K562 (cell line): ENCODE measurements around the gene JADE2. TPM values are rescaled to one million over a fixed set of nuclear protein-coding genes. Genes with fewer than 3 reads are reported as not detected.
A peak's percentile ranks its signal among the peaks of the same experiment; 100 is the strongest.

Source experiments
- CTBP1 ChIP-seq: fragments of 450-650 bp; IDR thresholded peaks from 2 replicates; pipeline ENCODE4 v1.6.1; 2016; ENCODE audit warnings: borderline replicate concordance
- HDAC1 ChIP-seq, 2 experiments: fragments of 450-650 bp; IDR thresholded peaks; 2 replicates each; pipeline ENCODE4 v1.6.1; 2016 to 2017; ENCODE audit warnings: inconsistent platforms in 1 of 2, mild to moderate bottlenecking in 1 of 2, moderate library complexity in 1 of 2
- PCBP2 ChIP-seq: fragments of 200-400 bp; formaldehyde crosslinking; IDR thresholded peaks from 2 replicates; pipeline ENCODE4 v1.6.1; 2018; ENCODE audit warnings: low read length, low read depth, mild to moderate bottlenecking, moderate library complexity; ENCODE audit not compliant: poor library complexity, severe bottlenecking
- RAD51 ChIP-seq: fragments of 450-650 bp; IDR thresholded peaks from 2 replicates; pipeline ENCODE4 v1.7.1; 2016; ENCODE audit warnings: low read depth, mild to moderate bottlenecking, borderline replicate concordance
- SAFB2 ChIP-seq: fragments of 200-400 bp; formaldehyde crosslinking; IDR thresholded peaks from 2 replicates; pipeline ENCODE4 v1.6.1; 2018; ENCODE audit warnings: borderline replicate concordance, low read length, low read depth, moderate library complexity; ENCODE audit not compliant: severe bottlenecking
- TEAD4 ChIP-seq, 2 experiments: sonication (generic) in 1 of 2; formaldehyde crosslinking in 1 of 2; IDR thresholded peaks; 2 replicates each; pipeline versions ENCODE4 v1.6.1 to v1.8.0; 2012 to 2022; ENCODE audit warnings: borderline replicate concordance in 1 of 2, inconsistent platforms in 1 of 2, low read length in 1 of 2, mild to moderate bottlenecking in 1 of 2, missing genetic modification reagents in 1 of 2
- ZBED1 ChIP-seq: IDR thresholded peaks from 2 replicates; pipeline ENCODE4 v1.6.1; 2014
- ZKSCAN8 ChIP-seq: fragments of 200-800 bp; sonication (Bioruptor generic); IDR thresholded peaks from 2 replicates; pipeline ENCODE4 v1.6.1; 2016; ENCODE audit warnings: missing genetic modification characterization, missing compliant biosample characterization
- ZNF384 ChIP-seq: IDR thresholded peaks from 2 replicates; pipeline ENCODE4 v1.6.1; 2012; ENCODE audit warnings: low read depth, low read length, improper control_type of control experiment
- polyA plus RNA-seq, 8 experiments: library from polyadenylated mRNA; depleted of rRNA in 4 of 8; stranded (reverse) in 5 of 8; unstranded in 3 of 8; fragments of >200 nt; fragmentation: Nextera tagmentation in 2 of 8; fragmentation: Illumina TruSeq in 1 of 8; extraction: Ambion mirVana in 2 of 8; extraction: Trizol in 1 of 8; gene quantifications; 2 replicates each; pipeline versions ENCODE4 v1.2.1 to v1.2.3, GENCODE V29; 2011 to 2014; ENCODE audit warnings: inconsistent platforms in 1 of 8, missing spikeins in 1 of 8
- total RNA-seq, 7 experiments: library from RNA; depleted of rRNA in 6 of 7; stranded (reverse); fragments of >200 nt in 6 of 7; fragmentation: Illumina TruSeq in 2 of 7; extraction: Trizol in 2 of 7; gene quantifications; 2 replicates each; pipeline versions ENCODE4 v1.2.1 to v1.2.3, GENCODE V29; 2011 to 2021; ENCODE audit warnings: low replicate concordance in 1 of 7
- TF ChIP-seq, protein P1 (sequence below): fragments of 250-450 bp; sonication (Bioruptor Pico); IDR thresholded peaks from 2 replicates; pipeline ENCODE4 v1.5.0; 2020; ENCODE audit warnings: mild to moderate bottlenecking
- TF ChIP-seq, protein P2 (sequence below): fragments of 450-650 bp; IDR thresholded peaks from 2 replicates; pipeline ENCODE4 v1.6.1; 2016; ENCODE audit warnings: borderline replicate concordance
- TF ChIP-seq, protein P3 (sequence below), 2 experiments: fragments of 450-650 bp in 1 of 2; sonication (generic) in 1 of 2; formaldehyde crosslinking; conservative IDR thresholded peaks; 2 replicates each; pipeline versions ENCODE4 v1.4.0 to v1.8.1; 2020 to 2022; ENCODE audit warnings: mild to moderate bottlenecking in 1 of 2, missing genetic modification reagents in 1 of 2
- TF ChIP-seq, protein P4 (sequence below): IDR thresholded peaks from 2 replicates; pipeline ENCODE4 v1.6.1; 2011; ENCODE audit not compliant: insufficient read length; ENCODE audit errors: extremely low read depth
- TF ChIP-seq, protein P5 (sequence below): fragments of 450-650 bp; conservative IDR thresholded peaks from 2 replicates; pipeline ENCODE4 v1.6.1; 2016; ENCODE audit warnings: missing genetic modification characterization, low read depth, mild to moderate bottlenecking, control low read depth, missing compliant biosample characterization
- TF ChIP-seq, protein P6 (sequence below), 3 experiments: fragments of 200-800 bp in 1 of 3; fragments of 250-450 bp in 1 of 3; fragments of 450-650 bp in 1 of 3; sonication (Bioruptor Pico) in 1 of 3; sonication (Bioruptor generic) in 1 of 3; formaldehyde crosslinking in 1 of 3; IDR thresholded peaks; 2 replicates each; pipeline versions ENCODE4 v1.6.1 to v1.8.0; 2016 to 2022; ENCODE audit warnings: mild to moderate bottlenecking in 2 of 3, missing genetic modification characterization in 2 of 3, missing compliant biosample characterization in 1 of 3, moderate library complexity in 1 of 3

Gene JADE2
- total and polyA plus RNA-seq, 9 of the 15 experiments (the other 6 are each of a cell fraction or from before 2014, with no cell fraction given) = 0.50 to 23.3 (median 9.1) TPM

DNA sequence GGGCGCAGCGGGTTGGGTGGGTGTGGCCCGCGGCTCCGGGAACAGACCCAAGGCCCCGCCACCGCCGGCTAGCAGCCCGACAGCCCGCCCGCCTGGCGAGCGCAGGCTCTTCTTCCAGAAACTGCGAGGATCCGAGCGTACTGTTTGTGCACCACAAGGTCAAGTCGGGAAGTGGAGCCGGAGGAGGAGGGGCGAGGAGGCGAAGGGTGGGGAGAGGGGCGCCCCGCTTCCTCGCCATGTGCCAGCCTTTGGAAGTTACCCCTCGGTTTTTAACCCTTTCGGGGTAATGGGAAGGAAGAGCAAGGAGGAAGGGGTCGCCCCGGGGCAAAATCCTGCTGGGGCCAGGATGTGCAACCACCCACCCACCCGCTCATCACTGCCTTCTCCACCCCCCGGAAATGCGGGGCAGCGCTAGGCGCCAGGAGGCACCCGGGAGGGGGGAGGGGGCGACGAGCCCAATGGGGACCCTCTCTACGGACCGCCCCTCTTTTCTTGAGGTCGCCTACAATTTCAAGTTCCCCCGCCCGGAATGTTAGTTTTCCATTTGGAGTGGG is 1.1 kb upstream of the JADE2 start (continued):
- TF ChIP-seq, protein P1, sequence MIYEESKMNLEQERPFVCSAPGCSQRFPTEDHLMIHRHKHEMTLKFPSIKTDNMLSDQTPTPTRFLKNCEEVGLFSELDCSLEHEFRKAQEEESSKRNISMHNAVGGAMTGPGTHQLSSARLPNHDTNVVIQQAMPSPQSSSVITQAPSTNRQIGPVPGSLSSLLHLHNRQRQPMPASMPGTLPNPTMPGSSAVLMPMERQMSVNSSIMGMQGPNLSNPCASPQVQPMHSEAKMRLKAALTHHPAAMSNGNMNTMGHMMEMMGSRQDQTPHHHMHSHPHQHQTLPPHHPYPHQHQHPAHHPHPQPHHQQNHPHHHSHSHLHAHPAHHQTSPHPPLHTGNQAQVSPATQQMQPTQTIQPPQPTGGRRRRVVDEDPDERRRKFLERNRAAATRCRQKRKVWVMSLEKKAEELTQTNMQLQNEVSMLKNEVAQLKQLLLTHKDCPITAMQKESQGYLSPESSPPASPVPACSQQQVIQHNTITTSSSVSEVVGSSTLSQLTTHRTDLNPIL = no peak
- TF ChIP-seq, protein P2, sequence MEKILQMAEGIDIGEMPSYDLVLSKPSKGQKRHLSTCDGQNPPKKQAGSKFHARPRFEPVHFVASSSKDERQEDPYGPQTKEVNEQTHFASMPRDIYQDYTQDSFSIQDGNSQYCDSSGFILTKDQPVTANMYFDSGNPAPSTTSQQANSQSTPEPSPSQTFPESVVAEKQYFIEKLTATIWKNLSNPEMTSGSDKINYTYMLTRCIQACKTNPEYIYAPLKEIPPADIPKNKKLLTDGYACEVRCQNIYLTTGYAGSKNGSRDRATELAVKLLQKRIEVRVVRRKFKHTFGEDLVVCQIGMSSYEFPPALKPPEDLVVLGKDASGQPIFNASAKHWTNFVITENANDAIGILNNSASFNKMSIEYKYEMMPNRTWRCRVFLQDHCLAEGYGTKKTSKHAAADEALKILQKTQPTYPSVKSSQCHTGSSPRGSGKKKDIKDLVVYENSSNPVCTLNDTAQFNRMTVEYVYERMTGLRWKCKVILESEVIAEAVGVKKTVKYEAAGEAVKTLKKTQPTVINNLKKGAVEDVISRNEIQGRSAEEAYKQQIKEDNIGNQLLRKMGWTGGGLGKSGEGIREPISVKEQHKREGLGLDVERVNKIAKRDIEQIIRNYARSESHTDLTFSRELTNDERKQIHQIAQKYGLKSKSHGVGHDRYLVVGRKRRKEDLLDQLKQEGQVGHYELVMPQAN = peak; percentile 44; the same call in 1 of the 2 replicates
- TF ChIP-seq, protein P3, sequence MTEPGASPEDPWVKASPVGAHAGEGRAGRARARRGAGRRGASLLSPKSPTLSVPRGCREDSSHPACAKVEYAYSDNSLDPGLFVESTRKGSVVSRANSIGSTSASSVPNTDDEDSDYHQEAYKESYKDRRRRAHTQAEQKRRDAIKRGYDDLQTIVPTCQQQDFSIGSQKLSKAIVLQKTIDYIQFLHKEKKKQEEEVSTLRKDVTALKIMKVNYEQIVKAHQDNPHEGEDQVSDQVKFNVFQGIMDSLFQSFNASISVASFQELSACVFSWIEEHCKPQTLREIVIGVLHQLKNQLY (CRISPR knock-in tag; conservative IDR thresholded peaks at IDR 0.05) = no peak
- TF ChIP-seq CTBP1 (peak; percentile 55; the same call in 1 of the 2 replicates), ZBED1 (no peak), SAFB2 (no peak), TEAD4 (IDR thresholded peaks at IDR 0.05; ENCODE audit: low read length) (0 out of 2 replicates have a peak, but pooled peaks have one; percentile 3), TEAD4 (CRISPR knock-in tag; IDR thresholded peaks at IDR 0.05; ENCODE audit: borderline replicate concordance) (no peak), RAD51 (no peak), PCBP2 (no peak), HDAC1 (IDR thresholded peaks at IDR 0.05) (peak in 1 of 2 experiments; percentile 38; a peak in 1 of 4 replicates), ZNF384 (no peak), ZKSCAN8 (CRISPR knock-in tag) (no peak)
- TF ChIP-seq, protein P4, sequence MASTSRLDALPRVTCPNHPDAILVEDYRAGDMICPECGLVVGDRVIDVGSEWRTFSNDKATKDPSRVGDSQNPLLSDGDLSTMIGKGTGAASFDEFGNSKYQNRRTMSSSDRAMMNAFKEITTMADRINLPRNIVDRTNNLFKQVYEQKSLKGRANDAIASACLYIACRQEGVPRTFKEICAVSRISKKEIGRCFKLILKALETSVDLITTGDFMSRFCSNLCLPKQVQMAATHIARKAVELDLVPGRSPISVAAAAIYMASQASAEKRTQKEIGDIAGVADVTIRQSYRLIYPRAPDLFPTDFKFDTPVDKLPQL = no peak
- TF ChIP-seq, protein P5, sequence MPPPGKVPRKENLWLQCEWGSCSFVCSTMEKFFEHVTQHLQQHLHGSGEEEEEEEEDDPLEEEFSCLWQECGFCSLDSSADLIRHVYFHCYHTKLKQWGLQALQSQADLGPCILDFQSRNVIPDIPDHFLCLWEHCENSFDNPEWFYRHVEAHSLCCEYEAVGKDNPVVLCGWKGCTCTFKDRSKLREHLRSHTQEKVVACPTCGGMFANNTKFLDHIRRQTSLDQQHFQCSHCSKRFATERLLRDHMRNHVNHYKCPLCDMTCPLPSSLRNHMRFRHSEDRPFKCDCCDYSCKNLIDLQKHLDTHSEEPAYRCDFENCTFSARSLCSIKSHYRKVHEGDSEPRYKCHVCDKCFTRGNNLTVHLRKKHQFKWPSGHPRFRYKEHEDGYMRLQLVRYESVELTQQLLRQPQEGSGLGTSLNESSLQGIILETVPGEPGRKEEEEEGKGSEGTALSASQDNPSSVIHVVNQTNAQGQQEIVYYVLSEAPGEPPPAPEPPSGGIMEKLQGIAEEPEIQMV (tag) = no peak
- TF ChIP-seq, protein P6, sequence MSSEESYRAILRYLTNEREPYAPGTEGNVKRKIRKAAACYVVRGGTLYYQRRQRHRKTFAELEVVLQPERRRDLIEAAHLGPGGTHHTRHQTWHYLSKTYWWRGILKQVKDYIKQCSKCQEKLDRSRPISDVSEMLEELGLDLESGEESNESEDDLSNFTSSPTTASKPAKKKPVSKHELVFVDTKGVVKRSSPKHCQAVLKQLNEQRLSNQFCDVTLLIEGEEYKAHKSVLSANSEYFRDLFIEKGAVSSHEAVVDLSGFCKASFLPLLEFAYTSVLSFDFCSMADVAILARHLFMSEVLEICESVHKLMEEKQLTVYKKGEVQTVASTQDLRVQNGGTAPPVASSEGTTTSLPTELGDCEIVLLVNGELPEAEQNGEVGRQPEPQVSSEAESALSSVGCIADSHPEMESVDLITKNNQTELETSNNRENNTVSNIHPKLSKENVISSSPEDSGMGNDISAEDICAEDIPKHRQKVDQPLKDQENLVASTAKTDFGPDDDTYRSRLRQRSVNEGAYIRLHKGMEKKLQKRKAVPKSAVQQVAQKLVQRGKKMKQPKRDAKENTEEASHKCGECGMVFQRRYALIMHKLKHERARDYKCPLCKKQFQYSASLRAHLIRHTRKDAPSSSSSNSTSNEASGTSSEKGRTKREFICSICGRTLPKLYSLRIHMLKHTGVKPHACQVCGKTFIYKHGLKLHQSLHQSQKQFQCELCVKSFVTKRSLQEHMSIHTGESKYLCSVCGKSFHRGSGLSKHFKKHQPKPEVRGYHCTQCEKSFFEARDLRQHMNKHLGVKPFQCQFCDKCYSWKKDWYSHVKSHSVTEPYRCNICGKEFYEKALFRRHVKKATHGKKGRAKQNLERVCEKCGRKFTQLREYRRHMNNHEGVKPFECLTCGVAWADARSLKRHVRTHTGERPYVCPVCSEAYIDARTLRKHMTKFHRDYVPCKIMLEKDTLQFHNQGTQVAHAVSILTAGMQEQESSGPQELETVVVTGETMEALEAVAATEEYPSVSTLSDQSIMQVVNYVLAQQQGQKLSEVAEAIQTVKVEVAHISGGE (CRISPR knock-in tag; IDR thresholded peaks at IDR 0.05) = peak in 1 of 3 experiments; percentile 53; a peak in 1 of 6 replicates
